Fibroblast of lung (primary cell): ENCODE measurements around the gene JARID2.

Experiments
- CTCF ChIP-seq, 2 donors: IDR thresholded peaks in 1 of 2; conservative IDR thresholded peaks in 1 of 2; 1 replicate in 1 of 2; 2 replicates in 1 of 2; pipeline ENCODE4 v1.5.1; 2011 to 2012; ENCODE audit warnings: low read length in 2 of 2, control low read depth in 1 of 2, inconsistent platforms in 1 of 2, low read depth in 1 of 2, mild to moderate bottlenecking in 1 of 2
- EZH2 ChIP-seq: IDR thresholded peaks from 2 replicates; pipeline ENCODE4 v1.5.1; 2012; ENCODE audit warnings: low read length, control low read depth, mild to moderate bottlenecking; ENCODE audit errors: missing control alignments

DNA sequence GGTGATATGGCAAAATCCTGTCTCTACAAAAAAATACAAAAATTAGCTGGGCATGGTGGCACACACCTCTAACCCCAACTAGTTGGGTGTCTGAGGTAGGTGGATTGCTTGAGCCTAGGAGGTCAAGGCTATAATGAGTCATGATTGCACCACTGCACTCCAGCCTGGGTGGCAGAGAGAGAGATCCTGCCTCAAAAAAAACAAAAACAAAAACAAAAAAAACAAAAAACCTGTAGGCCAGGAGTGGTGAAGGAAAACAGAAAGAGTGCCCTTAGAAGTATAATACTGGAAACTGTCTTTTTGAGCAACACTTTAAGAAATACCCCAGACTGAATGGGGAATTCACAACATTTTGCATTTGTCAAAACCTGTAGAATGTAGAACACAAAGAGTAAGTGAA lies 85.3 kb downstream of the JARID2 start:
- TF ChIP-seq CTCF (conservative IDR thresholded peaks at IDR 0.05 in 1 of 2, IDR thresholded peaks at IDR 0.05 in 1 of 2; ENCODE audit: low read depth in 1 of 2, low read length in 2 of 2) (no peak), EZH2 (no peak)
